ENCODE results near the gene LDB2.

Gene LDB2

DNA sequence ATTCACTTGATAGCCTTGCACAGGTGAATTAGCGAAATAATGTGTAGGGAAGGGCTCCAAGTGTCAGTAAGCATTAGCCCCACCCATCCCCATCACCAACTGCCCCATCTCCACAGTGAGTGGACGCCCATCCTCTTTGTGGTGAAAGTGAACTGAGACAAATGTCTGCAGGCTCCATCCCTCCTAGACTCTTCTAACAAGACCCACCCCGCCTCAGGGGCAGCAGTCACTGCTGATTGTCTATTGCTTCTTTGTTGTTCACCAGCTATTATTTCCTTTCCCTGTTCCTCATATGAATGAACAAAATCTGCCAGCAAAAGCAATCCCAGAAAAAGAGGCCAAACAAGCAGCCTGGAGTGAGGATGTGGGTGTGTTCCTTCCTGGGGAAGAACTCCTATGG, 96.4 kb downstream of the LDB2 start:
- DNase-seq (ENCODE audit: low read depth): no peak

GRCh38 chr4:16801356-16801755, 97.1 kb downstream of the LDB2 start:
- no peak for DNase-seq (ENCODE audit: low read depth)

DNA sequence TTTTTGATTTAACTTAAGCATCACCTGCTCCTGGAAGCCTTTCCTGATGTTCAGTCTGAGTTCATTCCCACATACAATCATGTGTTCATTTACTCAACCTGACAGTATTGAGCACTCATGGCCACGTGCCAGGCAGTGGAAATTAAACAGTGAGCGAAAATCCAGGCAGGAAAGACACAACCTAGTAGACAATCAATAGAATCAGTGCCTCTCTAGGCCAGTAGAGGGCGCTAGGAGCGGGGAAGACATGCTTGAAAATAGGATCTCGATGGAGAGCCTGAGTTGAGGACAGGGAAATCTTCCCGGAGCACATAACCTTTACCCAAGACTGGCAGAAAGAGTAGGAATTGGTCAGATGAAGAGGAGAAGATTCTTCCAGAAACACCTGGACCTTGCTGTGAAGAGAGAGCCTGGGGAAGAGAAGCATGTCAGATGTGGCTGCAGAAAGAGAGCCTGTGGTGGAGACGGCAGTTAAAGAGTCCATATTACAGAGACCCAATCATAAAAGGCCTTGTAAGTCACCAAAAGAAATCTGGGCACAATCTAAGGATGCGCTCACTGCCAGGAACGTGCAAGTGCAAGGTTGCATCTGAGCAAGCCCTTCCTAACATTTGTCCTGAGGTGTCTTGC, 103.5 kb downstream of the LDB2 start:
- no peak for DNase-seq (ENCODE audit: low read depth)

GRCh38 chr4:16791460-16791859, 107.0 kb downstream of the LDB2 start:
- no peak for DNase-seq (ENCODE audit: low read depth)

DNA sequence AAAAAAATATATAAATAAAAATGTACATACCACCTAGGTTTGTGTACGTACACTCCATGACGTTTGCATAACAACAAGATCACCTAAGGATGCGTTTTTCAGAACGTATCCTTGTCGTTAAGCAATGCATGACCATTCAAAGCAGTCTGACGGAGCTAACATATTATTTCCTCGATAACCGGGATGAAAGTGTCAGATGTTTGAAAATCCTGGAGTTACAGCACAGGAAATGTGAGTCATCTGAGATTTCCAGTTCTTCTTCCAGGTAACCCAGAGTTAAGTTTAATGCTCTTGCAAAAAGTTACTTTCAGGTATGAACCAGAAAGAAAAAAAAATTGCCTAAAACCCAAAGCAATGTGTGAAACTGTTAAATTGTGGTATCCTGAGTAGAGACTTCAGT, 107.9 kb downstream of the LDB2 start:
- no peak for DNase-seq (ENCODE audit: low read depth)

- no peak for DNase-seq (ENCODE audit: low read depth)
These were observed 109.6 kb downstream of the LDB2 start for GRCh38 chr4:16788868-16789267.

GRCh38 chr4:16785793-16786527, 112.5 kb downstream of the LDB2 start:
- DNase-seq (ENCODE audit: low read depth): no peak

DNA sequence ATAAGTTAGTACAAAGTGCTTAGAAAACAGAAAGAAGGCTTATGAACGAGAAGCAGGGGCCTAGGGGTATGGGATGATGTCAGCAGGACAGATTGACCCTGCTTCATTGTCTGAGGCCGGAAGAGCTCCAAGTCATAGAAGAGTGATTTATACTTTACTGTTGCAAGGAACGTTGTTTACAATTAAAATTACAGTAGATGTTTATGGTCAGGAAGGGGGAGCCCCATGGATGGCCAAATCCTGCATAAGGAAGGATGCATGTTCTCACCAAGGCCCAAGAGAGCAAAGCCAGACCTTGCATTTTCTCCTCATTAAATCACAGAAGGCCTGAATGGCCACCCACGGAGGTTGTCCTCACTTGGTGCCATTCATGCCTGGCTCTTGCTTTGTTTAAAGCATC, 115.3 kb downstream of the LDB2 start:
- no peak for DNase-seq (ENCODE audit: low read depth)

- no peak for DNase-seq (ENCODE audit: low read depth)
These were observed 119.3 kb downstream of the LDB2 start for GRCh38 chr4:16779028-16779675.

- DNase-seq (ENCODE audit: low read depth): no peak
These were observed 120.7 kb downstream of the LDB2 start for GRCh38 chr4:16777726-16778125.

DNA sequence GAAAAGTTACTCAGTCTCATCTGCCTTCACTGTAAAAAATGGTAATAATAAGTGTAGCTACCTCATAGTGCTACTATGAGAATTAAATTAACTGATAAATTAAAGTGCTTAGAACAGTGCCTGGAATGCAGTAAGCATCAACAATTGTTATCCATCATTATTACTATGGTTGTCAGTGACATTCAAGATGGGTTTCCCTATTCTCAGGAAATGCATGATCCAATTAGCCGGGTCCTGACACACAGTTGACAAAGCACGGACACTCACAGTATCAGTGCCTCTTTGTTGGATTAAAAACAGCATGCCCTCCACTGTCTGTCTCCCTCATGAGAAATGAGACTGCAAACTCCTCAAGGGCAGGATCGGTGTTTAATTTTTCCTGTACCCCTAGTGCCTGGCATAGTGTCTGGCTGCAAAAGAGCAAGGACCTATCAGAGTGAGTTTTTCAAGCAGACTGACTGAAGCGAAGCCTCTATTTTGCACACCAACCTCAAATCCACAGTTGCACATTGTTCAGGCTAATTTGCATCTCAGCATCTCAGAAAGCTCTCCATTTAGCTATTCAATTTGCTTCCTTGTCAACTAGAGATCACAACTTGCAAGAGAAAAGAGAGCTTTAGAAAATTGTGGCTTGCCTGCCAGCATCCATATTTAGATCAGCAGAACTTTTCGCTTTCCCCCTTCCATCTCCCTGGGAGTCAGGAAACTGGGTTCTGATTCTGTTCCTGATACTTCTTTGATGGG, 122.9 kb downstream of the LDB2 start:
- no peak for DNase-seq (ENCODE audit: low read depth)

GRCh38 chr4:16772366-16772850, 126.0 kb downstream of the LDB2 start:
- no peak for DNase-seq (ENCODE audit: low read depth)

DNA sequence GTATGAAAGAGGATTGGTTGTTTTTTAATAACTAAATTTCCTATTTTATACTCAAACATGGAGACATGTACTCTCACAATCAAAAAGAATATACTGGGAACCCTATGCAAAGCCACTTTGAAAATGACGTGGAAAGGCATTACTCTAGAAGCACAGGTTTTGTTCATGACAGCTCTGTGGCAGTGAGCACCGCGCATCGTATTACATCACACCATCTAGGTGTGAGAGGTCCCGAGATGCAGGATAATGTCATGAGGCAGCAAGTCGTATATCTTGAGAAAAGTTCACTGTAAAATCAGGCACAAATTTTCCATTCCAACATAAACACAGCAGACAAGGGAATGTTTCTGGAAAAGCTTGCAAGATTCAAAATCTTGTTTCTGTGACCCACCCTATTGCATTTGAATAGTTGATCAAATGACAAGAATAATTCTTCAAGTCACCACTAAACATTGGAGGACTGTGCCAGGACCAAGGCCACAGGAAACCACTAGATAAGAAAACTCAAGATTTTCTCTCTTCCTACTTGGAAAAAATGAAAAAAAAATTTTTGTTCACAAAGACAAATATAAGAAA, 127.6 kb downstream of the LDB2 start:
- no peak for DNase-seq (ENCODE audit: low read depth)

- DNase-seq (ENCODE audit: low read depth): no peak
These were observed 130.6 kb downstream of the LDB2 start for GRCh38 chr4:16767861-16768260.

- no peak for DNase-seq (ENCODE audit: low read depth)
These were observed 131.2 kb downstream of the LDB2 start for GRCh38 chr4:16767251-16767650.

GRCh38 chr4:16765546-16765945, 132.9 kb downstream of the LDB2 start:
- no peak for DNase-seq (ENCODE audit: low read depth)

GRCh38 chr4:16764622-16765021, 133.8 kb downstream of the LDB2 start:
- no peak for DNase-seq (ENCODE audit: low read depth)

DNA sequence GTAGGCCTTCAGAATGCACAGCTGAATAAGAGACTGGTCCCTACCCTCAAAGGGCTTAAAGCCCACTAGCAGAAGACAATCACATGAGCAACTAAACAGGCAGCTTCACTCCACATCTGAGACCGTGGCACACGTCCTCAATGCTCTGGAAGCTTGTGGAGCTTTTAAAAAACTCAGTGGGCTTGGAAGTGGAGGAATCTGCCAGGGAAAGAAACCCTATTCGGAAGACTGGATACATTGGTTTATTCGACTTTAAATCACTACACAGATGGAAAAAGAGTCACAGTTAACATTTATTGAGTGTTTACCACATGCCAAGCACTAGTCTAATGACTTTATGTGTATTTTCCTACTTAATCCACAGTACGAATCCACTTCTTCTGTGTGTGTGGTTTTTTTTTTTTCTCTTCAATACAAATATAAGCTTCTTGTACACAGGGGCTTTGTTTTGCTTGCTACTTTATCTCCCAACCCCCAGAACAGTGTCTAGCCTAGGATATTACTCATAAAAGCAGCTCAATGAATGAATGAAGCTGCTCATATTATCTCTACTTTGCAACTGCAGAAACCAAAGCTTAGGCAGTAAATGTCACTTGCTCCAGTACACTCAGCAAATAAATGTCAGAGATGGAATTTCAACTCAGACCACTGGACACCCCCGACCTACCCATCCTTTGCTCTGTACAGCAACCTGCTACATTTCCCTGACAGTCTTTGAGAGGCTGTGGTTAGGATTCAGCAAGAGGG, 137.7 kb downstream of the LDB2 start:
- DNase-seq (ENCODE audit: low read depth): no peak

DNA sequence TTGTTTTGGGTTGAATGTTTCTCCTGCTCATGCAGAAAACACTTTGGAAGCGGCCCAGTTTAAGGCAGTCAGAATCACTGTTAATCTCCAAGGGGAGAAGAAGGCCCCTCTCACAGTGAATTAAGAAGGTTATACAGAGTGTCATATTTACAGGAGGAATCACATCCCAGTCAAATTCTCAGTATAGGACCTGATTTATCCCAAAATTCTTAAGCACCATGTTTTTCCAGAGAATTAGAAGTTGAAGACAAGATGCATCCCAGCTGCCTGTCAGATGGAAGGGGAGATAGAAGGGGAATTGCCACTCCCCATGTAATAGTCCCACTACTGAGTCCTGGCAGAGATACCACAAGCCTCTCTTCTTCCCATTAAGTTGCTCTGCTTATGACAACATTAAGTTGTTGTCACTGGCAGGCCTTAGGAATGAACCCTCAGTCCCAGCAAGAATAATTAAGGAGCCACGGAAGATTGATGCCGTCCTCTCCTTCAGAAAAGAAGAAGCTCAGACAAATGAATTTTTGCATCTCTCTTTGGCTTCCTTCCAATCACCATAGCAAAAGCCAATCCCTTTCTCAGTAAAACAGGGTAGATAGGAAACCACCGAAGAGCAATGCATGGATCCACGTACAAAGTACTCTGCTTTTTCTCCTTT, 138.4 kb downstream of the LDB2 start:
- DNase-seq (ENCODE audit: low read depth): no peak

GRCh38 chr4:16758816-16759215, 139.6 kb downstream of the LDB2 start:
- no peak for DNase-seq (ENCODE audit: low read depth)

DNA sequence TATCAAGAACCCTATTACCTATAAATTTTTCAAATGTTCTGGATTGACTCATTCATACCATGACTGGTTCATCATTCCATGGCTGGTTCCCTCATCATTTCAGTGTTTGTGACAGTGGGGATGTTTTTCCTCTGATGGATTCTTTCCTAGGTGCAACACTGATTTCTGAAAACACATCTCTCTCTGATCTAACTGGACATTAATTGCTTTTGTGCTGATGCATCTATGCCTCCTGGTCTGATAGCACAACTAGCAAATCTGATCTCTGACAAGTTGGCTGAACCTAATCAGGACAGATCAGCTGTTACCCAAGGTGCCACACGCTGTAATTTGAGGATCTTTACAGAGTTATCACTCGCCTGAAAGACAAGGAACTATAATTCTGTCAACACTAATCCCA, 140.2 kb downstream of the LDB2 start:
- DNase-seq (ENCODE audit: low read depth): no peak
